ENCODE measurements around the gene ATXN2.
"Not testable (repeated sequence)": the region's sequence is repeated elsewhere in the genome, so short reads cannot be mapped to it uniquely, and the experiment has no call there.

ATXN2 gene

DNA sequence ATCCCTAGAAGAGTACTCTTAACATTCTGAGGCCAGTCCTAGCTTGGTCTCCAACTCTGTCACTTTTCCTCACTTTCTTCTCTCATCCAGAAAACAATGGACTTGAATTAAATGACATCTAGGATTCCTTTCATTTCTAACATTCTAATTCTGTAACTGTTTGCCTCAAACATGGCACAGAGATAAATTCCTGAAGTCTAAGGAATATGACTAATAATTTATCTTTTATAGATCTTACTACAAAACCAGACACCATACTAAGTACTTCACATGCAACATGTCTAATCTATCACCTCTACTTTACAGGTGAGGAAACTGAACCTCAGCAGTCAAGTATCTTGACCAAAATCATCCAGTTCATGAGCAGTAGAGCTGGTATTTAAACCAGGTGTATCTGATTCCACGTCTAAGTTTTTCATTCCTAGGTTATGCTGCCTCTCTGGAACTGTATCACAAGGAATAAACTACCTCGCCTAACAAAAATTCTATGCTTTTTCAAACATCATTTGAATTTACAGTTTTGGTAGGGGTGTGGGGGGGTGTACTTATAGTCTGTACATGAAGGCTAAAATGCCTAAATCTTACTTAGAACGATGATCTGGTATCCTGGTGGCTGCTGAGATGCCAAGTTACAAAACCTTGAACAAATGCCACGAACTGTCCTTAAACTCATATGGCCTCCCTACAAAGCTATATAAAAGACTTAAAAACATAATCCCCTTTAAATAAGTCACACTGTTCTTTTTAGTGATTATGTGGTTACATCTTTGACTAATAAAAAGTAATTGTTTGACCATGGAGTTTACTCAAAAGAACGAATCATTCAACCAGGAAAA is 41.6 kb downstream of the ATXN2 start:
- peak; percentile 85 for ATAC-seq

DNA sequence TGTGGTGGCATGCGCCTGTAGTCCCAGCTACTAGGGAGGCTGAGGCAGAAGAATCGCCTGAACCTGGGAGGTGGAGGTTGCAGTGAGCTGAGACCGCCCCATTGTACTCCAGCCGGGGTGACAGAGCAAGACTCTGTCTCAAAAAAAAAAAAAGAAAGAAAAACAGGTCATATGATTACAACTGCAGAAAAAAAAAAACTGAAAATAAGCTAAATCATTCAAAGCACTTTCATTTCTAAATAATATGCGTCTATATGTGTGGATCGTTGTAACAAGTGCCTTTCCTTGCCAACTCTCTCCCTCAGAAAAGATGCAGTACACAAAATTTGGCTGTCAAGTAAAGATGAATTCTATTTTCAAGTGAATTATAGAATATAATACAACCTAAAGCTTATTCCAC is 42.4 kb downstream of the ATXN2 start:
- TF ChIP-seq GLIS3 (CRISPR knock-in tag; IDR thresholded peaks at IDR 0.05) = no peak
- no peak for TF ChIP-seq PPARA (CRISPR knock-in tag; IDR thresholded peaks at IDR 0.05; ENCODE audit: borderline replicate concordance)
- TF ChIP-seq ZFP3 (CRISPR knock-in tag; IDR thresholded peaks at IDR 0.05) = no peak
- no peak for TF ChIP-seq ARNTL (CRISPR knock-in tag; IDR thresholded peaks at IDR 0.05; ENCODE audit: borderline replicate concordance, low read depth)
- TF ChIP-seq ZFP30 (CRISPR knock-in tag; IDR thresholded peaks at IDR 0.05) = no peak
- no peak for TF ChIP-seq OSR1 (CRISPR knock-in tag; IDR thresholded peaks at IDR 0.05)
- TF ChIP-seq ZNF8 (CRISPR knock-in tag; IDR thresholded peaks at IDR 0.05) = no peak
- TF ChIP-seq, protein P1, sequence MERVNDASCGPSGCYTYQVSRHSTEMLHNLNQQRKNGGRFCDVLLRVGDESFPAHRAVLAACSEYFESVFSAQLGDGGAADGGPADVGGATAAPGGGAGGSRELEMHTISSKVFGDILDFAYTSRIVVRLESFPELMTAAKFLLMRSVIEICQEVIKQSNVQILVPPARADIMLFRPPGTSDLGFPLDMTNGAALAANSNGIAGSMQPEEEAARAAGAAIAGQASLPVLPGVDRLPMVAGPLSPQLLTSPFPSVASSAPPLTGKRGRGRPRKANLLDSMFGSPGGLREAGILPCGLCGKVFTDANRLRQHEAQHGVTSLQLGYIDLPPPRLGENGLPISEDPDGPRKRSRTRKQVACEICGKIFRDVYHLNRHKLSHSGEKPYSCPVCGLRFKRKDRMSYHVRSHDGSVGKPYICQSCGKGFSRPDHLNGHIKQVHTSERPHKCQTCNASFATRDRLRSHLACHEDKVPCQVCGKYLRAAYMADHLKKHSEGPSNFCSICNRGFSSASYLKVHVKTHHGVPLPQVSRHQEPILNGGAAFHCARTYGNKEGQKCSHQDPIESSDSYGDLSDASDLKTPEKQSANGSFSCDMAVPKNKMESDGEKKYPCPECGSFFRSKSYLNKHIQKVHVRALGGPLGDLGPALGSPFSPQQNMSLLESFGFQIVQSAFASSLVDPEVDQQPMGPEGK (CRISPR knock-in tag; IDR thresholded peaks at IDR 0.05; ENCODE audit: borderline replicate concordance) = no peak
- TF ChIP-seq ISL1 (CRISPR knock-in tag; IDR thresholded peaks at IDR 0.05) = no peak
- no peak for TF ChIP-seq SNAI2 (CRISPR knock-in tag; IDR thresholded peaks at IDR 0.05)
- TF ChIP-seq RARB (CRISPR knock-in tag; IDR thresholded peaks at IDR 0.05) = no peak
- TF ChIP-seq ZNF70 (CRISPR knock-in tag; IDR thresholded peaks at IDR 0.05) = no peak
- TF ChIP-seq ESRRG (CRISPR knock-in tag; IDR thresholded peaks at IDR 0.05) = no peak
- TF ChIP-seq, protein P2, sequence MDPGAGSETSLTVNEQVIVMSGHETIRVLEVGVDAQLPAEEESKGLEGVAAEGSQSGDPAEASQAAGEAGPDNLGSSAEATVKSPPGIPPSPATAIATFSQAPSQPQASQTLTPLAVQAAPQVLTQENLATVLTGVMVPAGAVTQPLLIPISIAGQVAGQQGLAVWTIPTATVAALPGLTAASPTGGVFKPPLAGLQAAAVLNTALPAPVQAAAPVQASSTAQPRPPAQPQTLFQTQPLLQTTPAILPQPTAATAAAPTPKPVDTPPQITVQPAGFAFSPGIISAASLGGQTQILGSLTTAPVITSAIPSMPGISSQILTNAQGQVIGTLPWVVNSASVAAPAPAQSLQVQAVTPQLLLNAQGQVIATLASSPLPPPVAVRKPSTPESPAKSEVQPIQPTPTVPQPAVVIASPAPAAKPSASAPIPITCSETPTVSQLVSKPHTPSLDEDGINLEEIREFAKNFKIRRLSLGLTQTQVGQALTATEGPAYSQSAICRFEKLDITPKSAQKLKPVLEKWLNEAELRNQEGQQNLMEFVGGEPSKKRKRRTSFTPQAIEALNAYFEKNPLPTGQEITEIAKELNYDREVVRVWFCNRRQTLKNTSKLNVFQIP (CRISPR knock-in tag; IDR thresholded peaks at IDR 0.05; ENCODE audit: borderline replicate concordance, low read depth) = no peak
- no peak for TF ChIP-seq TOX (CRISPR knock-in tag; IDR thresholded peaks at IDR 0.05; ENCODE audit: borderline replicate concordance)
- TF ChIP-seq TCF4 (CRISPR knock-in tag; IDR thresholded peaks at IDR 0.05; ENCODE audit: borderline replicate concordance) = no peak
- TF ChIP-seq, protein P3, sequence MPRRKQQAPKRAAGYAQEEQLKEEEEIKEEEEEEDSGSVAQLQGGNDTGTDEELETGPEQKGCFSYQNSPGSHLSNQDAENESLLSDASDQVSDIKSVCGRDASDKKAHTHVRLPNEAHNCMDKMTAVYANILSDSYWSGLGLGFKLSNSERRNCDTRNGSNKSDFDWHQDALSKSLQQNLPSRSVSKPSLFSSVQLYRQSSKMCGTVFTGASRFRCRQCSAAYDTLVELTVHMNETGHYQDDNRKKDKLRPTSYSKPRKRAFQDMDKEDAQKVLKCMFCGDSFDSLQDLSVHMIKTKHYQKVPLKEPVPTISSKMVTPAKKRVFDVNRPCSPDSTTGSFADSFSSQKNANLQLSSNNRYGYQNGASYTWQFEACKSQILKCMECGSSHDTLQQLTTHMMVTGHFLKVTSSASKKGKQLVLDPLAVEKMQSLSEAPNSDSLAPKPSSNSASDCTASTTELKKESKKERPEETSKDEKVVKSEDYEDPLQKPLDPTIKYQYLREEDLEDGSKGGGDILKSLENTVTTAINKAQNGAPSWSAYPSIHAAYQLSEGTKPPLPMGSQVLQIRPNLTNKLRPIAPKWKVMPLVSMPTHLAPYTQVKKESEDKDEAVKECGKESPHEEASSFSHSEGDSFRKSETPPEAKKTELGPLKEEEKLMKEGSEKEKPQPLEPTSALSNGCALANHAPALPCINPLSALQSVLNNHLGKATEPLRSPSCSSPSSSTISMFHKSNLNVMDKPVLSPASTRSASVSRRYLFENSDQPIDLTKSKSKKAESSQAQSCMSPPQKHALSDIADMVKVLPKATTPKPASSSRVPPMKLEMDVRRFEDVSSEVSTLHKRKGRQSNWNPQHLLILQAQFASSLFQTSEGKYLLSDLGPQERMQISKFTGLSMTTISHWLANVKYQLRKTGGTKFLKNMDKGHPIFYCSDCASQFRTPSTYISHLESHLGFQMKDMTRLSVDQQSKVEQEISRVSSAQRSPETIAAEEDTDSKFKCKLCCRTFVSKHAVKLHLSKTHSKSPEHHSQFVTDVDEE (CRISPR knock-in tag; IDR thresholded peaks at IDR 0.05) = no peak
- no peak for TF ChIP-seq CSDC2 (CRISPR knock-in tag; IDR thresholded peaks at IDR 0.05)
- no peak for TF ChIP-seq ZC3H10 (CRISPR knock-in tag; IDR thresholded peaks at IDR 0.05)
- ATAC-seq = no peak

More for the DNA sequence above, 41.6 kb downstream of the ATXN2 start:
- TF ChIP-seq ZC3H10 (CRISPR knock-in tag; IDR thresholded peaks at IDR 0.05) (no peak), ISL1 (CRISPR knock-in tag; IDR thresholded peaks at IDR 0.05) (peak; percentile 55; the same call in 1 of the 2 replicates)

DNA sequence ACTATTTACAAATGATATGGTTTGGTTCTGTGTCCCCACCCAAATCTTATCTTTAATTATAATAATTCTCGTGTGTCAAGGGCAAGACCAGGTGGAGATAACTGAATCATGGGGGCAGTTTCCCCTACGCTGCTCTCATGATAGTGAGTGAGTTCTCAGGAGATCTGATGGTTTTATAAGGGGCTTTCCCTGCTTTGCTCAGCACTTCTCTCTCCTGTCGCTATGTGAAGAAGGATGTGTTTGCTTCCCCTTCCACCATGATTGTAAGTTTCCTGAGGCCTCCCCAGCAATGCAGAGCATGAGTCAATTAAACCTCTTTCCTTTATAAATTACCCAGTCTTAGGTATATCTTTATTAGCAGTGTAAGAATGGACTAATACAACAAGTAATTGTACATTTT is 43.8 kb downstream of the ATXN2 start:
- not testable (repeated sequence) for ATAC-seq

DNA sequence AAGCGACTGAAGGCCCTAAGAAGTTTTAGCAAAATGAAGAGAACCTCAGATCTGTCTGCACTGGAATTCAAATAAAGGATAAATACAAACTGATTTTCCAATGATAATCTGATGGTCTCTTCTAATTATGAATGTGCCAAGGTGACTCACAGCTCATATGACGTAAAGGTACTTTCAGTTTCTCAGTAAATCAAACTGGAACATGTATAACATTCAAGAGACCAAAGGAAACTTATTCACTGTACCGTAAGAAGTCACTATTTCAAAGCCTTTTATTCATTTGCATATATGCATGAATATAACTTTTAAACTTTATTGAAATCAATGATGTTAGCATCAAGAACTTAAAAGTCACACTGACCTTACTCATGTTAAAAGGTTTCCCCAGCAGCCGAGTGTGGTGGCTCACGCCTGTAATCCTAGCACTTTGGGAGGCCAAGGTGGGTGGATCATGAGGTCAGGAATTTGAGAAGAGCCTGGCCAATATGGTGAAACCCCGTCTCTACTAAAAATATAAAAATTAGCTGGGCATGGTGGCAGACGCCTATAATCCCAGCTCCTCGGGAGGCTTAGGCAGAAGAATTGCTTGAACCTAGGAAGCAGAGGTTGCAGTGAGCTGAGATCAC is 52.2 kb downstream of the ATXN2 start:
- ATAC-seq = no peak
- TF ChIP-seq ZNF8 (CRISPR knock-in tag; IDR thresholded peaks at IDR 0.05) (no peak), SNAI2 (CRISPR knock-in tag; IDR thresholded peaks at IDR 0.05) (no peak), PPARA (CRISPR knock-in tag; IDR thresholded peaks at IDR 0.05; ENCODE audit: borderline replicate concordance) (no peak), TCF4 (CRISPR knock-in tag; IDR thresholded peaks at IDR 0.05; ENCODE audit: borderline replicate concordance) (no peak), RARB (CRISPR knock-in tag; IDR thresholded peaks at IDR 0.05) (no peak), BACH2 (CRISPR knock-in tag; IDR thresholded peaks at IDR 0.05; ENCODE audit: borderline replicate concordance) (no peak), ZNF70 (CRISPR knock-in tag; IDR thresholded peaks at IDR 0.05) (no peak)
- TF ChIP-seq, protein P4, sequence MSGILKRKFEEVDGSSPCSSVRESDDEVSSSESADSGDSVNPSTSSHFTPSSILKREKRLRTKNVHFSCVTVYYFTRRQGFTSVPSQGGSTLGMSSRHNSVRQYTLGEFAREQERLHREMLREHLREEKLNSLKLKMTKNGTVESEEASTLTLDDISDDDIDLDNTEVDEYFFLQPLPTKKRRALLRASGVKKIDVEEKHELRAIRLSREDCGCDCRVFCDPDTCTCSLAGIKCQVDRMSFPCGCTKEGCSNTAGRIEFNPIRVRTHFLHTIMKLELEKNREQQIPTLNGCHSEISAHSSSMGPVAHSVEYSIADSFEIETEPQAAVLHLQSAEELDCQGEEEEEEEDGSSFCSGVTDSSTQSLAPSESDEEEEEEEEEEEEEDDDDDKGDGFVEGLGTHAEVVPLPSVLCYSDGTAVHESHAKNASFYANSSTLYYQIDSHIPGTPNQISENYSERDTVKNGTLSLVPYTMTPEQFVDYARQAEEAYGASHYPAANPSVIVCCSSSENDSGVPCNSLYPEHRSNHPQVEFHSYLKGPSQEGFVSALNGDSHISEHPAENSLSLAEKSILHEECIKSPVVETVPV (CRISPR knock-in tag; IDR thresholded peaks at IDR 0.05) = no peak
- TF ChIP-seq, protein P2 (CRISPR knock-in tag; IDR thresholded peaks at IDR 0.05; ENCODE audit: borderline replicate concordance, low read depth) = no peak
- TF ChIP-seq, protein P3 (CRISPR knock-in tag; IDR thresholded peaks at IDR 0.05) = no peak
